Colonic mucosa (tissue), 4 donors: ENCODE measurements around the gene MORN1. TPM values are rescaled to one million over a fixed set of nuclear protein-coding genes. Genes with fewer than 3 reads are reported as not detected.

ENCODE experiments used
- DNase-seq: peaks from one replicate; pipeline ENCODE4 v3.0.0-alpha.2; 2020
- H3K27ac ChIP-seq: fragments of 200-600 bp; one replicate; pipeline ENCODE4 v1.8.0; 2021
- H3K27me3 ChIP-seq: fragments of 200-600 bp; one replicate; pipeline ENCODE4 v1.8.0; 2021
- H3K36me3 ChIP-seq: fragments of 200-600 bp; one replicate; pipeline ENCODE4 v1.8.0; 2021
- H3K4me1 ChIP-seq: fragments of 200-600 bp; one replicate; pipeline ENCODE4 v1.8.0; 2021; ENCODE audit warnings: mild to moderate bottlenecking
- H3K4me3 ChIP-seq: fragments of 200-600 bp; one replicate; pipeline ENCODE4 v1.8.0; 2021
- H3K9ac ChIP-seq, 2 donors: one replicate each; pipeline ENCODE4 v1.7.0; 2013; ENCODE audit warnings: control low read depth in 2 of 2, low read depth in 2 of 2, low read length in 2 of 2
- H3K9me3 ChIP-seq: fragments of 200-600 bp; one replicate; pipeline ENCODE4 v1.8.0; 2021
- intact Hi-C: fragments of 100-400 bp; cut with DNase I; formaldehyde crosslinking; loops from one replicate; pipeline ENCODE4 v1.14.1; 2022
- total RNA-seq, 2 donors: library from RNA; stranded (reverse); fragmentation: NEBNext Ultra II Directional in 1 of 2; extraction: Animal tissue kit (Norgen Biotek cat#: 25700) in 1 of 2; gene quantifications; one replicate each; pipeline ENCODE4 v1.2.1, GENCODE V29; 2021
- TF ChIP-seq, protein P1 (sequence below): fragments of 200-600 bp; IDR thresholded peaks from one replicate; pipeline ENCODE4 v1.8.0; 2022; ENCODE audit warnings: antibody characterized with exemption, mild to moderate bottlenecking
- donor health status: healthy.
- donor health status: DM: no; HTN: no; CAD: no.
- donor health status: DM: no; HTN: no; CAD: no.

MORN1 gene
- total RNA-seq, 2 donors from 2014 or later, result 11.3 to 18.9 TPM

DNA sequence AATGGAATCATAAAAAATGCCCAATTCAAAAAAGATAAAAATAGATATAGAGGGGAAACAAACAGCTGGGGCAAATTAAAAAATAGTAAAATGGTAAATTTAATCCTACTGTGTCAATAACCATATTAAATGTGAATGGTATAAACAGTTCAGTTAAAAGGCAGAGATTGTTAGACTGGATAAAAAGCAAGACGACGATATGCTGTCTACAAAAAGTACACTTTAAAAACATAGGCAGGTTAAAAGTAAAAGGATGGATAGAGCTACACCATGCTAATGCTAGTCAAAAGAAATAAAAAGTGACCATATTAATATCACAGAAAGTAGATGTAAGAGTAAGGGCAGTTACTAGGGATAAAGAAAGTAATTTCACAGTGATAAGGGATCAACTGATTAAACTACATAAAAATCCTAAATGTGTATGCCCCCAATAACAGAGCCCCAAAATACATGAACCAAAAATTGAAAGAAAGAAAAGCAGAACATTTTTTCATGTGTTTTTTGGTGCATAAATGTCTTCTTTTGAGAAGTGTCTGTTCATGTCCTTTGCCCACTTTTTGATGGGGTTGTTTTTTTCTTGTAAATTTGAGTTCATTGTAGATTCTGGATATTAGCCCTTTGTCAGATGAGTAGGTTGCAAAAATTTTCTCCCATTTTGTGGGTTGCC is 27.4 kb downstream of the MORN1 start:
- Histone ChIP-seq H3K4me1 (no peaks in the 10 kb centered on the region), H3K4me3 (no peak overlapping the region), H3K9me3 (no peaks in the 10 kb centered on the region), H3K27ac (no peak overlapping the region), H3K36me3 (no peaks in the 10 kb centered on the region), H3K27me3 (no peaks in the 10 kb centered on the region), H3K9ac (no peak overlapping the region)
- intact Hi-C loops, result no loop called here
- TF ChIP-seq, protein P1, sequence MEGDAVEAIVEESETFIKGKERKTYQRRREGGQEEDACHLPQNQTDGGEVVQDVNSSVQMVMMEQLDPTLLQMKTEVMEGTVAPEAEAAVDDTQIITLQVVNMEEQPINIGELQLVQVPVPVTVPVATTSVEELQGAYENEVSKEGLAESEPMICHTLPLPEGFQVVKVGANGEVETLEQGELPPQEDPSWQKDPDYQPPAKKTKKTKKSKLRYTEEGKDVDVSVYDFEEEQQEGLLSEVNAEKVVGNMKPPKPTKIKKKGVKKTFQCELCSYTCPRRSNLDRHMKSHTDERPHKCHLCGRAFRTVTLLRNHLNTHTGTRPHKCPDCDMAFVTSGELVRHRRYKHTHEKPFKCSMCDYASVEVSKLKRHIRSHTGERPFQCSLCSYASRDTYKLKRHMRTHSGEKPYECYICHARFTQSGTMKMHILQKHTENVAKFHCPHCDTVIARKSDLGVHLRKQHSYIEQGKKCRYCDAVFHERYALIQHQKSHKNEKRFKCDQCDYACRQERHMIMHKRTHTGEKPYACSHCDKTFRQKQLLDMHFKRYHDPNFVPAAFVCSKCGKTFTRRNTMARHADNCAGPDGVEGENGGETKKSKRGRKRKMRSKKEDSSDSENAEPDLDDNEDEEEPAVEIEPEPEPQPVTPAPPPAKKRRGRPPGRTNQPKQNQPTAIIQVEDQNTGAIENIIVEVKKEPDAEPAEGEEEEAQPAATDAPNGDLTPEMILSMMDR, result no peak
- DNase-seq, result no peak

DNA sequence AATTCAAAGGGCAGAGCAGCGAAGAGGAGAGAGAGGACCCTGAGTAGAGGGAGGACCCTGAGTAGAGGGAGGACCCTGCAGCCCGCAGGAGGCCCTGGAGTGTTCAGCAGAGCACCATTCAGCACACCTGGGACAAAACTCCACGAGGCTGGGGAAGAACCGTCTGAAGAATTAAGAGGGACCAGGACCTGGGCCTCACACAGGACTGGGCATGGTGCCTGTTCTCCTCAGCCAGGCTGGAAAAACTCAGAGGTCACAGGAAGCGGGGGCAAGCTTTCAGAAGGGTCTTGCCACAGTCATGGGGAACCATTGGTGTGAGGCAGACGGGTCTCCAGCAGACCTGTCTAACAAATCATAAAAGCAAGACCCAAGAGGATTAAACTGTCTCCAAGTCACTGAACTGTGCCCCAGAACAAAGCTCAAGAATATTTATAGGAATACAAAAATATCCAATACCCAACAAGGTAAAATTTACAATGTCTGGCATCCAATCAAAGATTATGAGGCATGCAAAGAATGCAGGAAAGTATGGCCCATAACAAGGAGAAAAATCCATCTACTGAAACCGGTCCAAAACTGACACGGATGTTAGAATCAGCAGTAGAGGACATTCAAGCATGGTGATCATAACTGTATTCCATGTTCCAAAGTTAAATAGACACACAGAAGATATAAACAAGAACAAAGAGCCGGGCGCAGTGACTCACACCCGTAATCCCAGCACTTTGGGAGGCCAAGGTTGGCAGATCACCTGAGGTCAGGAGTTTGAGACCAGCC is 30.6 kb downstream of the MORN1 start:
- DNase-seq, result no peak
- no peak overlapping the region for H3K4me3 ChIP-seq
- H3K27me3 ChIP-seq, result no peaks in the 10 kb centered on the region
- no peaks in the 10 kb centered on the region for H3K4me1 ChIP-seq
- intact Hi-C loops, result no loop called here
- no peak overlapping the region for H3K9ac ChIP-seq
- H3K27ac ChIP-seq, result no peak overlapping the region
- H3K9me3 ChIP-seq, result no peaks in the 10 kb centered on the region
- no peaks in the 10 kb centered on the region for H3K36me3 ChIP-seq
- TF ChIP-seq, protein P1, result no peak

DNA sequence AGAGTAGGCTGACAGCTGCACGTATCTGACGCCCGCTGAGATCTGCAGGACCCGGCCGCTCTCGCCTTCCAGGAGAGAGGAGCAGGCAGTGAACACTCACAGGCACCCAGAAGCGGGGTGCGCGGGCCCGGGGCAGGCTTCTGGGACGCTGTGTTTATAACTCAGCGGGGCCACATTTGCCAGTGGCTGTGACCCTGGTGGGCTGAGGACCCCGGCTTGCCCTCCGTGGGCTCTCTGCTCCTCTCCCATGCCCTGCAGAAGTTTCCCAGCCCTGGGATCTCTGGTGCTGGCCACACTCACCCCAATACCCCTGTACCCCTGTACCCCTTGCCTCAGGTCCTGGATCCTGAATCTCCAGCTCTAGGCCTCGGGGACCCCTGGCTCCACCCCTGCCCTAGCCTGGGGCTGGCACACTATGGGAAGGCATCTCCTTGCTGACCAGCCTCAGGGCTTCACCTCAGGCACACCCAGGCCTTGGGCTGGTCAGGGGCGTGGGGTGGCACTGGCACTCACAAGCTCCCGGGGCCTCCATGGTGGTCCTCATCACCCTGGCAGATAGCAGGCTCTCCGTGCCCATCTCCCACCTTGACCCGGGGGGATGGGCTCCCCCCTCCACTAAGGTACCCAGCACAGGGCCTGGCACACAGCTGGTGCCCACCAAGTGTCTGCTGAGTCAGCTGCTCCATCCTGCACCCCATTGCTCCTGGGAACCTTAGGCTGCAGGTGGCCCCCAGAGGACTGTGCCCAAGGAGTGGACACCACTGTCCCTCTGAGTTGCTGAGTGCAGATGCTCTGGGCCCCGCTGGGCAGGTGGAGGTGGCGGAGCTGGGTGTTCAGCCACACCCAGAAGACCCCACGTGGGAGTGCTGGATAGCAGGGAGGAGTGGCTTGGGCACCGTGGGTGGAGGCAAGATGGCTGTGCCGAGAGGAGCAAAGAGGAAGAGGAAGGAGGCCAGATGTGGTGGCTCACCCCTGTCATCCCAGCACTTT is 32.4 kb downstream of the MORN1 start:
- no peaks in the 10 kb centered on the region for H3K4me1 ChIP-seq
- H3K9ac ChIP-seq, result no peak overlapping the region
- H3K4me3 ChIP-seq, result no peak overlapping the region
- no peak for DNase-seq
- intact Hi-C loops, result no loop called here
- no peaks in the 10 kb centered on the region for H3K36me3 ChIP-seq
- TF ChIP-seq, protein P1, result no peak
- H3K27me3 ChIP-seq, result no peaks in the 10 kb centered on the region
- H3K9me3 ChIP-seq, result no peaks in the 10 kb centered on the region
- no peak overlapping the region for H3K27ac ChIP-seq

DNA sequence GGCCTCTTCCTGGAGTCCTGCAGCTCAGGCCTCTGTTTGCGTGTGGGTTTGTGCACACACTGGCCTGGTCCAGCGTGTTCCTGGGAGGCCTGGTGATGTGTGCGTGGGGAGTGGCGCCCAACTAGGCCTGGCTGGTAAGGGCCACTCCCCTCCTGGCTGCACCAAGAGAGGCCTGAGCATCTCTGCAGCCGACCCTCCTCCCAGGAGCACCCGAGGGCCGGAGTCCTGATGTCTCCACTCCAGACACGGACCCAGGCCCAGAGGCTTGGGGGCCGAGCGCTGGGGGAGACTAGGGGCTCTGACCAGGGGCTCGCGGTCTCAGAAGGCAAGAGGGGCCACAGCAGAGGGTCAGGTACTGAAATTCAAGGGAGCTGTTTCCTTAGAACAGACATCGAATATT is 33.3 kb downstream of the MORN1 start:
- Histone ChIP-seq H3K27me3 (no peaks in the 10 kb centered on the region), H3K4me3 (no peak overlapping the region), H3K9me3 (no peaks in the 10 kb centered on the region), H3K4me1 (no peaks in the 10 kb centered on the region), H3K27ac (no peak overlapping the region), H3K9ac (no peak overlapping the region), H3K36me3 (no peaks in the 10 kb centered on the region)
- intact Hi-C loops, result no loop called here
- DNase-seq, result no peak
- TF ChIP-seq, protein P1, result no peak
